Measurements from ENCODE around the gene CAMK1D.

DNA sequence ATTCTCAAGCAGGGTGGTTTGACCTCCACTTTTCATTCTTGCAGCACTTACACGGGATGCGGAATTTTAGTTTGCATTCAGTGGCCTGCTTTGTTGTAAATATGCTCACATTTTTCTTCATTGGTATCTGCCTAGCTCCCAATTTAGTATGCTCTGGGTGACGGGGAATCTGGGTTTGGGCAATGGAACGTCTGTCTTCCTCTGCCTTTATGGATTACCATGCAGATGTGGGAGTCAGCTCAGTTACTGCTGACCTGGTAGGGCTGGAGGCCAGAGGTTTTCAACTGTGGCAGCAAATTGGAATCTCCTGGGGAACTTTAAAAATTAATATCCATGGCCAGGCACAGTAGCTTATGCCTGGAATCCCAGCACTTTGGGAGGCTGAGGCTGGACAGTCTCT is 161.6 kb downstream of the CAMK1D start:
- TF ChIP-seq POLR2A (IDR thresholded peaks at IDR 0.05; ENCODE audit: low read depth, low read length), result no peak
- TF ChIP-seq, protein P1, sequence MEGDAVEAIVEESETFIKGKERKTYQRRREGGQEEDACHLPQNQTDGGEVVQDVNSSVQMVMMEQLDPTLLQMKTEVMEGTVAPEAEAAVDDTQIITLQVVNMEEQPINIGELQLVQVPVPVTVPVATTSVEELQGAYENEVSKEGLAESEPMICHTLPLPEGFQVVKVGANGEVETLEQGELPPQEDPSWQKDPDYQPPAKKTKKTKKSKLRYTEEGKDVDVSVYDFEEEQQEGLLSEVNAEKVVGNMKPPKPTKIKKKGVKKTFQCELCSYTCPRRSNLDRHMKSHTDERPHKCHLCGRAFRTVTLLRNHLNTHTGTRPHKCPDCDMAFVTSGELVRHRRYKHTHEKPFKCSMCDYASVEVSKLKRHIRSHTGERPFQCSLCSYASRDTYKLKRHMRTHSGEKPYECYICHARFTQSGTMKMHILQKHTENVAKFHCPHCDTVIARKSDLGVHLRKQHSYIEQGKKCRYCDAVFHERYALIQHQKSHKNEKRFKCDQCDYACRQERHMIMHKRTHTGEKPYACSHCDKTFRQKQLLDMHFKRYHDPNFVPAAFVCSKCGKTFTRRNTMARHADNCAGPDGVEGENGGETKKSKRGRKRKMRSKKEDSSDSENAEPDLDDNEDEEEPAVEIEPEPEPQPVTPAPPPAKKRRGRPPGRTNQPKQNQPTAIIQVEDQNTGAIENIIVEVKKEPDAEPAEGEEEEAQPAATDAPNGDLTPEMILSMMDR (conservative IDR thresholded peaks at IDR 0.05; ENCODE audit: low read depth, low read length), result no peak
- TF ChIP-seq MAFK (IDR thresholded peaks at IDR 0.05; ENCODE audit: low read depth, low read length), result no peak
- TF ChIP-seq RFX5 (IDR thresholded peaks at IDR 0.05; ENCODE audit: low read depth, low read length), result no peak
- TF ChIP-seq RCOR1 (IDR thresholded peaks at IDR 0.05; ENCODE audit: insufficient replicate concordance, low read length), result no peak
- no peak for TF ChIP-seq RAD21 (IDR thresholded peaks at IDR 0.05; ENCODE audit: low read length)

Measured in IMR-90 (cell line).